Stromal cell of bone marrow (primary cell): ENCODE data around the gene DSCAM.
"Not testable (repeated sequence)": the region's sequence is repeated elsewhere in the genome, so short reads cannot be mapped to it uniquely, and the experiment has no call there.

Experiments used
- DNase-seq: peaks from one replicate; pipeline ENCODE4 v3.0.0-alpha.2; 2012; ENCODE audit warnings: low read depth

The DSCAM gene

GRCh38 chr21:40379881-40380810, 466.8 kb downstream of the DSCAM start:
- DNase-seq: no peak

GRCh38 chr21:40377135-40377534, 469.8 kb downstream of the DSCAM start:
- DNase-seq: no peak

- no peak for DNase-seq
These were observed 473.2 kb downstream of the DSCAM start for GRCh38 chr21:40373761-40374160.

- DNase-seq: no peak
These were observed 474.5 kb downstream of the DSCAM start for GRCh38 chr21:40372506-40372905.

- no peak for DNase-seq
These were observed 475.6 kb downstream of the DSCAM start for GRCh38 chr21:40371329-40371728.

- DNase-seq: no peak
These were observed 490.3 kb downstream of the DSCAM start for GRCh38 chr21:40356644-40357043.

GRCh38 chr21:40355076-40355475, 491.9 kb downstream of the DSCAM start:
- DNase-seq: no peak

GRCh38 chr21:40351006-40351405, 496.0 kb downstream of the DSCAM start:
- no peak for DNase-seq

GRCh38 chr21:40349591-40349990, 497.4 kb downstream of the DSCAM start:
- no peak for DNase-seq

- no peak for DNase-seq
These were observed 501.1 kb downstream of the DSCAM start for GRCh38 chr21:40345711-40346321.

GRCh38 chr21:40340357-40340756, 506.6 kb downstream of the DSCAM start:
- no peak for DNase-seq

GRCh38 chr21:40339050-40339449, 507.9 kb downstream of the DSCAM start:
- DNase-seq: no peak

GRCh38 chr21:40337981-40338380, 509.0 kb downstream of the DSCAM start:
- no peak for DNase-seq

GRCh38 chr21:40335704-40336103, 511.3 kb downstream of the DSCAM start:
- DNase-seq: no peak

- no peak for DNase-seq
These were observed 512.8 kb downstream of the DSCAM start for GRCh38 chr21:40334159-40334558.

GRCh38 chr21:40333731-40334130, 513.2 kb downstream of the DSCAM start:
- DNase-seq: no peak

GRCh38 chr21:40331804-40332203, 515.2 kb downstream of the DSCAM start:
- DNase-seq: no peak

GRCh38 chr21:40331172-40331571, 515.8 kb downstream of the DSCAM start:
- DNase-seq: no peak

GRCh38 chr21:40324389-40324788, 522.6 kb downstream of the DSCAM start:
- DNase-seq: no peak

GRCh38 chr21:40320718-40321117, 526.2 kb downstream of the DSCAM start:
- not testable (repeated sequence) for DNase-seq

GRCh38 chr21:40318371-40318770, 528.6 kb downstream of the DSCAM start:
- DNase-seq: no peak

GRCh38 chr21:40316104-40316503, 530.9 kb downstream of the DSCAM start:
- no peak for DNase-seq

- no peak for DNase-seq
These were observed 531.3 kb downstream of the DSCAM start for GRCh38 chr21:40315626-40316025.
